IPS-20b (cell line): ENCODE data around the gene EPS8L1.

Experiments
- H3K27ac ChIP-seq: one replicate; pipeline ENCODE4 v1.5.1; 2013; ENCODE audit warnings: low read length
- H3K27me3 ChIP-seq: 2 replicates; pipeline ENCODE4 v1.6.1; 2013; ENCODE audit warnings: mild to moderate bottlenecking, low read length, inconsistent platforms; ENCODE audit not compliant: insufficient read depth
- H3K36me3 ChIP-seq: 2 replicates; pipeline ENCODE4 v1.6.1; 2013; ENCODE audit warnings: low read depth, mild to moderate bottlenecking, inconsistent platforms, low read length, moderate library complexity; ENCODE audit not compliant: insufficient read depth
- H3K4me1 ChIP-seq: 2 replicates; pipeline ENCODE4 v1.6.1; 2013; ENCODE audit warnings: mild to moderate bottlenecking, control low read depth, inconsistent platforms, low read length, moderate library complexity; ENCODE audit not compliant: insufficient read depth
- H3K4me3 ChIP-seq: 2 replicates; pipeline ENCODE4 v1.5.1; 2013; ENCODE audit warnings: mild to moderate bottlenecking, low read length, inconsistent platforms
- H3K9ac ChIP-seq: 2 replicates; pipeline ENCODE4 v1.6.1; 2013; ENCODE audit warnings: low read depth, mild to moderate bottlenecking, inconsistent platforms, low read length, moderate library complexity
- H3K9me3 ChIP-seq: 2 replicates; pipeline ENCODE4 v1.6.1; 2013; ENCODE audit warnings: mild to moderate bottlenecking, low read depth, low read length, inconsistent platforms; ENCODE audit not compliant: insufficient read depth

The EPS8L1 gene

DNA sequence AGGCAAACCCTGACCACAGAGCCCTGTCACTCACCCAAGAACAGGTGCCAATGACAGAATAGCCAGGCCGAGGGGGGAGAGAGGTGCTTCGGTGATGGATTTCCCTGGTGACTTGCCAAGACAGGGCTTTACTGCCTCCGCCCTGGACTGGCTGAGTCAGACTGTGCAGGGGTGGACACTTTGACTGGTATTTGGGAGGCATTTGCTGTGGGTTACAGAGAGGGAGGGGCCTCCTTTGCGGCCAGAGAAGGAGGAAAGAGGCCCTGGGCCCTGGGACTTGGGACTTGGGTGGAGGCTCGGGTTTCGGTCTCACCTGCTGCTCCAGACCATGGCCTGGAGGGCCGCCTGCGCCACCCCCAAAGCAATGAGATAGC is 4.6 kb upstream of the EPS8L1 start:
- no peak overlapping the region for H3K4me3 ChIP-seq
- H3K9me3 ChIP-seq = no peaks in the 10 kb centered on the region
- H3K36me3 ChIP-seq = no peaks in the 10 kb centered on the region
- peaks cover 6% of the 10 kb centered on the region for H3K4me1 ChIP-seq
- no peak overlapping the region for H3K27ac ChIP-seq
- H3K9ac ChIP-seq = no peak overlapping the region
- H3K27me3 ChIP-seq = peaks cover 86% of the 10 kb centered on the region

DNA sequence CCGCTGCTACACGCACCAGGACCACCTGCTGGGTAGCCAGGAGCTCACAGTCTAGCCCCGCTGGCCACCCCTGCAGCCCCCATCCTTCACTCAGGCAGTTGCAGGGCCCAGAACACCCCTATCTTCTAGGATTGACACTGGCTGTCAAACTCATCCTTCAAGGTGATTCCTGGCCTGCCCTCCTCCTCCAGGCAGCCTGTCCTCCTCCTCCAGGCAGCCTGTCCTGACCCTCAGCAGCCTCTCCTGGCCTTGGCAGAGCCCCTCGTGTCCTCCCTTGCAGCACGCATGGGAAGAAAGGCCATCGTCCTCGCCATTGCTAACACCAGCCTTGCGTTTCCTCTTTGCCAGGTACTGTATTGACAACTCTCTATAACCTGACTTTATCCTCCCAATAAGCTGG is 3.8 kb upstream of the EPS8L1 start:
- no peaks in the 10 kb centered on the region for H3K9me3 ChIP-seq
- H3K36me3 ChIP-seq = no peaks in the 10 kb centered on the region
- no peak overlapping the region for H3K9ac ChIP-seq
- peaks cover 83% of the 10 kb centered on the region for H3K27me3 ChIP-seq
- H3K4me3 ChIP-seq = no peak overlapping the region
- H3K27ac ChIP-seq = no peak overlapping the region
- peaks cover 13% of the 10 kb centered on the region for H3K4me1 ChIP-seq

DNA sequence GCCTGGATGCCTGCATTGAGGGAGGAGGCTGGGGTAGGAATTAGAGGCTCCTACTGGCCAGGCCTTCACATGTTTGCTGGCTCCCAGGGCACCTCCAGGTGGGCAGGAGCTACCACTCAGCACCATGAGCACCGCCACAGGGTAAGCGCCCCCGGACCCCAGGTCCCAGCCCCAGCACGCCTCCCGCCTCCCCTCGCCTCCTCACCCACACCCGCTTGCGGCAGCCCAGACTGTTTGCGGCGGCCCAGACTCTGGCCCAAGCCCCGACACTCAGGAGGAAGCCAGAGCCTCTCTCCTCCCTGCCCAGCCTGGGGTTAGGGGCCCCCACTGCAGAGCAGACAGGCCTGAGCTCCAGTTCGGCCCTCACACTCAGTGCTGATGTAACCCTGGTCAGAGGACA is 652 bp downstream of the EPS8L1 start:
- H3K9ac ChIP-seq = peak overlapping the region; percentile 8; the same call in 1 of the 2 replicates
- peak overlapping the region; percentile 52; the same call in 1 of the 2 replicates for H3K4me3 ChIP-seq
- no peak overlapping the region for H3K27ac ChIP-seq
- peaks cover 71% of the 10 kb centered on the region for H3K27me3 ChIP-seq
- H3K4me1 ChIP-seq = peaks cover 9% of the 10 kb centered on the region; the same call in 1 of the 2 replicates
- H3K36me3 ChIP-seq = no peaks in the 10 kb centered on the region
- no peaks in the 10 kb centered on the region for H3K9me3 ChIP-seq

DNA sequence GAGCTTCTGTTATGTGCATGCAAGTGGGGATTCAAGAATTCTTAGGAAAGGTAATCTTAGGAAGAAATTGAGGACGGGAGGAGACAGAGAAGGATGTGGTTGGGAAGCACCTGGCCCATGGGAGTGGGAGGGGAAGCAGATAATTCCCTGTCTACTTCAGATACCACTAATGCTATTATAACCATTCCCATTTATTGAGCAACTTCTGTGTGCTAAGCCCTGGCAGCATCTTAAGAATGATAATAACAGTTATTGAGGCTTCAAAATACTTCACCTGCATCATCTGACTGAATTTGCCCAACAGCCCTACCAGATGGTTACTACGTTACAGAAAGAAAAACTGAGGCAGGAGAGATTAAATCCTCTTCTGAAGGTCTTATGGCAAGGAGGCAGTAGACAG is 1.4 kb downstream of the EPS8L1 start:
- Histone ChIP-seq H3K27me3 (peaks cover 69% of the 10 kb centered on the region), H3K9ac (no peak overlapping the region), H3K27ac (no peak overlapping the region), H3K4me3 (no peak overlapping the region), H3K4me1 (peaks cover 9% of the 10 kb centered on the region; the same call in 1 of the 2 replicates), H3K36me3 (no peaks in the 10 kb centered on the region), H3K9me3 (no peaks in the 10 kb centered on the region)

DNA sequence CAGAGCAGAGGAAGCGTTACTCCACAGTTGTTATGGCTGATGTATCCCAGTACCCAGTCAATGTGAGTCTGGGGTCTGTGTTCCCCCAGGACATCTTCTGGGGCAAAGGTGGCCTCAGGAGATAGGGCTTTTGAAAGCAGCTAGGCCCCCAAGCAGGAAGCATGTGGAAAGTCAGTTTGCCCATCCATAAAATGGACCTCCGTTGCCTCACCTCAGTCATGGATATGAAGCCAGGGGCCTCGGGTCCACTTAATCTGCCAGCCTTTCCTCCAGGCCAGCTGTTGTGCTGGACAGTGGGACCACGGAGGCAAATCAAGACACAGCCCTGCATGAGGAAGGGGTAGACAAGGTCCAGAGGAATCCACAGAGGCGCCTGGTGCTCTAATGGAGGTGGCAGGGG is 3.3 kb downstream of the EPS8L1 start:
- H3K9ac ChIP-seq = no peak overlapping the region
- peaks cover 66% of the 10 kb centered on the region for H3K27me3 ChIP-seq
- no peak overlapping the region for H3K4me3 ChIP-seq
- no peaks in the 10 kb centered on the region for H3K9me3 ChIP-seq
- H3K4me1 ChIP-seq = peaks cover 9% of the 10 kb centered on the region; the same call in 1 of the 2 replicates
- no peak overlapping the region for H3K27ac ChIP-seq
- H3K36me3 ChIP-seq = no peaks in the 10 kb centered on the region

DNA sequence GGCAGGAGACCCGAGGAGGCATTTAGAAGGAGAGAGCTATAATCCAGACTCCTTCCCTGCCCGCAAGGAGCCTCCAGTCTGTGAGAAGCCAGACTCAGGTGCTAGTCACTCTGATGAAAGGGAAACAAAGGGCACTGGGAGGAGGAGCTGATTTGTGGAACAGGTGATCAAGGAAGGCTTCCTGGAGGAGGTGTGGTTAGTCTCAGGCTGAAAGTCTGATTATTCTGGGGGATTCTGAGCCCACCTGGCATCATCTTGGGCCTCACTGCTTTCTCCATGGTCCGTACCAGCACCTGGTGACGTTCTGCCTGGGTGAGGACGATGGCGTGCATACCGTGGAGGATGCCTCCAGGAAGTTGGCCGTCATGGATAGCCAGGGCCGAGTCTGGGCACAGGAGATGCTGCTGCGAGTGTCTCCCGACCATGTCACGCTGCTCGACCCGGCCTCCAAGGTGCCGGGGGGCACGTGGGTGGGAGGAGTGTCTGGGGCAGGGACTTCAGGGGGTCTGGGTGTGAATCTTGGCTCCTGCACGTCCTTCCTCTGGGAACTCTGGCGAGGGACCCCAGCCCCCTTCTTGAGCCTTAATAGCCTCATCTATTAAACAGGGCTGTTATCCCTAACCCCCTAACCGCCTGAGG is 3.9 kb downstream of the EPS8L1 start:
- Histone ChIP-seq H3K27me3 (peaks cover 68% of the 10 kb centered on the region), H3K4me3 (peak overlapping the region; percentile 67; the same call in 1 of the 2 replicates), H3K36me3 (no peaks in the 10 kb centered on the region), H3K4me1 (peaks cover 9% of the 10 kb centered on the region; the same call in 1 of the 2 replicates), H3K9ac (no peak overlapping the region), H3K27ac (no peak overlapping the region), H3K9me3 (no peaks in the 10 kb centered on the region)

DNA sequence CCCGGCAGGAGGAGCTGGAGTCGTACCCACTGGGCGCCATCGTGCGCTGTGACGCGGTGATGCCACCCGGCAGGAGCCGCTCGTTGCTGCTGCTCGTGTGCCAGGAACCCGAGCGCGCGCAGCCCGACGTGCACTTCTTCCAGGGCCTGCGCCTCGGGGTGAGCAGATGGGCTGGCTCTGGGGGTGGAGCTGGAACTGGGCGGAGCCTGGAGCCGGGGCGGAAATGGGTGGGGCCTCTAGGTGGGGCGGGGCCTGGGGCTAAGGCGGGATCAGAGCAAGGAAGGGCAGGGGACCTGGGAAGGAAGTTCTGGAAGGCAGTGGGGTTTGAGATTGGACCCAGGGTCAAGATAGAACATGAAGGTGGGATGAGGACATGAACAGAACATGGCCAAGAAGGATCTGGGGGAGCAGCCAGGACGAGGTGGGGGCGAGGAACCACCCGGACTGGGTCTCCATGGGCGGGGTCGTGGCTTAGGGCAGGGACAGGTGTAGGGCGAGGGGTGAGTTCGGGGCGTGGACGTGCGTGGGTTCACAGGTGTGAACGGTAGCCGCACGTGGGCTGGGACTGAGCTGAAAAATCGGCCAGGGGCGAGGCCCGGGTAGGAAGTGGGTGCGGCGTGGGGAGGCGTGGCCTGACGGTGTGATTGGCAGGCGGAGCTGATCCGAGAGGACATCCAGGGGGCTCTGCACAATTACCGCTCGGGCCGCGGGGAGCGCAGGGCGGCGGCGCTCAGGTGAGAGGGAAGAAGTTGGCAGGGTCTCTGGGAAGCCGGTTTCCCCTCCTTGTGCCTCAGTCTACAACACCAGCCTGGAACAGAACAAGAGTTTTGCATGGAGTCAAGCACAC is 4.7 kb downstream of the EPS8L1 start:
- no peaks in the 10 kb centered on the region for H3K36me3 ChIP-seq
- no peak overlapping the region for H3K27ac ChIP-seq
- H3K4me1 ChIP-seq = peaks cover 8% of the 10 kb centered on the region; the same call in 1 of the 2 replicates
- peak overlapping the region; percentile 43; the same call in 1 of the 2 replicates for H3K9ac ChIP-seq
- peaks cover 71% of the 10 kb centered on the region for H3K27me3 ChIP-seq
- peak overlapping the region; percentile 67 for H3K4me3 ChIP-seq
- no peaks in the 10 kb centered on the region for H3K9me3 ChIP-seq

DNA sequence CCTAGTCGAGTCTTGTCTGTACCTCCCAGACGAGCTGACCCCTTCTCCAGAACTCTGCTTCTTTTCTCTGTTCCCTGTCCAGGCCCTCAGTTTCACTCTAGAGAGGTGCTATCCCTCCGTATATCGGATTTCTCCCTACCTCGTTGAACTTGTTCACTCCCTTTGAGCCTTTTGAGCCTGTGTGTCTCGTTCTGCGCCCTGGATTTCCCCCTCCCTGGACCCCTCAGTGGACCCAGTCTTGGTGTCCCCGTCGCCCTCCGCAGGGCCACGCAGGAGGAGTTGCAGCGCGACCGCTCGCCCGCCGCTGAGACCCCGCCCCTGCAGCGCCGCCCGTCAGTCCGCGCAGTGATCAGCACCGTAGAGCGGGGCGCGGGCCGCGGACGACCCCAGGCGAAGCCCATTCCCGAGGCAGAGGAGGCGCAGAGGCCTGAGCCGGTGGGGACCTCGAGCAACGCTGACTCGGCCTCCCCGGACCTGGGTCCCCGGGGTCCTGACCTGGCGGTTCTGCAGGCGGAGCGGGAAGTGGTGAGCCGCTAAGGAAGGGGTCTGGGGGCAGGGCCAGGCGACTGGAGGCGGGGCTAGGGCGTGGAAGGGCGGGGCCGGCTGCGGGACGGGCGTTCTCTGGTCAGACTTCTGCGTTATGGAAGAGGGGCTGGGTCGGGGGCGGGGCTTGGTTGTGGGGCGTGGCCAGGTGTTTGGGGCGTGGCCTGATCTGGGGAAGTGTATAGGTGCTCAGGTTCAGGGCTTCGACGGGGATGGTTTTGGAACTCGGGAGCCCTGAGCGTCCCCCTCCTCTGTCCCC is 5.5 kb downstream of the EPS8L1 start:
- Histone ChIP-seq H3K27me3 (peaks cover 77% of the 10 kb centered on the region), H3K27ac (no peak overlapping the region), H3K4me3 (peak overlapping the region; percentile 67), H3K9ac (peak overlapping the region; percentile 43; the same call in 1 of the 2 replicates), H3K9me3 (no peaks in the 10 kb centered on the region), H3K36me3 (no peaks in the 10 kb centered on the region), H3K4me1 (peaks cover 6% of the 10 kb centered on the region; the same call in 1 of the 2 replicates)

DNA sequence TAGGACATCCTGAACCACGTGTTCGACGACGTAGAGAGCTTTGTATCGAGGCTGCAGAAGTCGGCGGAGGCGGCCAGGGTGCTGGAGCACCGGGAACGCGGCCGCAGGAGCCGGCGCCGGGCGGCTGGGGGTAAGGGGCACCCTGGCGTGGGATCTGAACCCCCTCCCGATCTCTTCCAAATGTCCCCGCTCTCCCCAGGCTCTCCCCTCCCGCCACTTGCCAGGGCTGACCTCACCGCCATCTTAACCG is 6.0 kb downstream of the EPS8L1 start:
- Histone ChIP-seq H3K27ac (no peak overlapping the region), H3K9ac (peak overlapping the region; percentile 32; the same call in 1 of the 2 replicates), H3K9me3 (no peaks in the 10 kb centered on the region), H3K27me3 (peaks cover 76% of the 10 kb centered on the region), H3K4me1 (peaks cover 2% of the 10 kb centered on the region; the same call in 1 of the 2 replicates), H3K4me3 (peak overlapping the region; percentile 67; the same call in 1 of the 2 replicates), H3K36me3 (no peaks in the 10 kb centered on the region)

DNA sequence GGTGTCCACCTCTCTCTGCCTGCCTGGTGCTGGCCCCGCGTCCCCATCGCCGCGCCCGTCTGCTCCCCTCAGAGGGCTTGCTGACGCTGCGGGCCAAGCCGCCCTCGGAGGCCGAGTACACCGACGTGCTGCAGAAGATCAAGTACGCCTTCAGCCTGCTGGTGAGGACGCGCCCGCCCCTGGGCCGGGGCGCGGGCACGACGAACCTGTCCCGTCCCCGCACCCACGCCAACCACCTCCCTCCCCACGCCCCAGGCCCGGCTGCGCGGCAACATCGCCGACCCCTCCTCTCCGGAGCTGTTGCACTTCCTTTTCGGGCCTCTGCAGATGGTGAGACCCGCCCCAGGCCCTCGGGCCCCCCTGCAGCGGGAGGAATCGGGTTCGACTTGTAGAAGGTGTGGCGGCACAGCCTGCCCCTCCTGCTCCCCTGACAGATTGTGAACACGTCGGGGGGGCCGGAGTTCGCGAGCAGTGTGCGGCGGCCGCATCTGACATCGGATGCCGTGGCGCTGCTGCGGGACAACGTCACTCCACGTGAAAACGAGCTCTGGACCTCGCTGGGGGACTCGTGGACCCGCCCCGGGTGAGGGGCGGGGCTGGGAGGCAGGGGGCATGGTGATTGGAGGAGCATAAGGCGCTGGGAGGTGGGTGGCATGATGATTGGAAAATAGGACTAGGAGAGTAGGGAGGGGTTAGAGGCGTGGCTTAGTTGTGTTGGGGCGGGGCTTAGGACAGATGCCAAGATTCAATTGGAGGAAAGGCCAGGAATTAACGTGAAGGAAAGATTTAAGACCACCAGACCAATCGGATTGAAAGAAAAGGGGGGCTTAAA is 6.6 kb downstream of the EPS8L1 start:
- Histone ChIP-seq H3K36me3 (no peaks in the 10 kb centered on the region), H3K4me3 (peak overlapping the region; percentile 67; the same call in 1 of the 2 replicates), H3K27ac (no peak overlapping the region), H3K4me1 (no peaks in the 10 kb centered on the region; the same call in 1 of the 2 replicates), H3K27me3 (peaks cover 70% of the 10 kb centered on the region), H3K9ac (peak overlapping the region; percentile 32; the same call in 1 of the 2 replicates), H3K9me3 (no peaks in the 10 kb centered on the region)
